Stimulated activated CD4-positive, alpha-beta T cell treated with anti-CD3 and anti-CD28 coated beads, TNF-alpha, amount 100 ng/mL, for 48 hours (primary cell): Measurements from ENCODE around the gene GATAD2A.
A peak's percentile ranks its signal among the peaks of the same experiment; 100 is the strongest.

Experiments
- DNase-seq, 3 donors: peaks; one replicate each; pipeline ENCODE4 v3.0.0-alpha.2; 2020; ENCODE audit warnings: low read depth in 3 of 3

Gene GATAD2A

DNA sequence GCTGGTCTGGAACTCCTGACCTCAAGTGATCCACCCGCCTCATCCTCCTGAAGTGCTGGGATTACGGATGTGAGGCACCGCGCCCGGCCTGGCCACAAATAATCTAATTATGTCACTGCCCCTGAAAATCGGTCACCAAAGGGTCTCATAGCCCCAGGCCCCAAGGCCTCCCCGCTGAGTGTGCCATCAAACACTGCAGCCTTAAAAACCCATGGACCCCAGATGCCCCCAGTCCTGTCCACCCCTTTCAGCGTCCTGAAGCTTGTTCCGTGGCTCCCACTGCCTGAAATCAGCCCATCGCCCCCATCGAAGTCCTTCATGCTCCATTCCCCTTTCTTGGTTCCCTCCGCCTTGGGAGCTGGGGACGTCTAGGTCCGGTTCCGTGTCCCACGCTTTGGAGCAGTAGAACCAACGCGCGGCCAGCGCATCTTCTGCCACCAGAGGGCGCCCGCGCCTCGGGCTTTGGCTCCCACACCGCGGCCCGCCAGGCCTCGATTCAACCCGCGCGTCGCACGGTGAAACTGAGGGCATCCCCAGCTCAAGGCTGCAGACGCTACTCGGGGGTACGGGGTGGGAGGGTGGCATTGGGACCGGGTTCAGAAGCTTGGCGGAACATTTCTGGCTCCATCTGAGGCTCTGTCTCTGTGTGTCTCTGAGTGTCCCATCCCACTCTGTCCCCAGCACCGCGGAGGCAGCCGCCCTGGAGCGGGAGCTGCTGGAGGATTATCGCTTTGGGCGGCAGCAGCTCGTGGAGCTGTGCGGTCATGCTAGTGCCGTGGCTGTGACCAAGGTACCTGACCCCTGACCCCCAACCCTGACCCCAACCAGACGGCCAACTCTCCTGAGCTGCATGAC is 126.7 kb downstream of the GATAD2A start:
- DNase-seq: peak; percentile 69 to 83 (median 82)

DNA sequence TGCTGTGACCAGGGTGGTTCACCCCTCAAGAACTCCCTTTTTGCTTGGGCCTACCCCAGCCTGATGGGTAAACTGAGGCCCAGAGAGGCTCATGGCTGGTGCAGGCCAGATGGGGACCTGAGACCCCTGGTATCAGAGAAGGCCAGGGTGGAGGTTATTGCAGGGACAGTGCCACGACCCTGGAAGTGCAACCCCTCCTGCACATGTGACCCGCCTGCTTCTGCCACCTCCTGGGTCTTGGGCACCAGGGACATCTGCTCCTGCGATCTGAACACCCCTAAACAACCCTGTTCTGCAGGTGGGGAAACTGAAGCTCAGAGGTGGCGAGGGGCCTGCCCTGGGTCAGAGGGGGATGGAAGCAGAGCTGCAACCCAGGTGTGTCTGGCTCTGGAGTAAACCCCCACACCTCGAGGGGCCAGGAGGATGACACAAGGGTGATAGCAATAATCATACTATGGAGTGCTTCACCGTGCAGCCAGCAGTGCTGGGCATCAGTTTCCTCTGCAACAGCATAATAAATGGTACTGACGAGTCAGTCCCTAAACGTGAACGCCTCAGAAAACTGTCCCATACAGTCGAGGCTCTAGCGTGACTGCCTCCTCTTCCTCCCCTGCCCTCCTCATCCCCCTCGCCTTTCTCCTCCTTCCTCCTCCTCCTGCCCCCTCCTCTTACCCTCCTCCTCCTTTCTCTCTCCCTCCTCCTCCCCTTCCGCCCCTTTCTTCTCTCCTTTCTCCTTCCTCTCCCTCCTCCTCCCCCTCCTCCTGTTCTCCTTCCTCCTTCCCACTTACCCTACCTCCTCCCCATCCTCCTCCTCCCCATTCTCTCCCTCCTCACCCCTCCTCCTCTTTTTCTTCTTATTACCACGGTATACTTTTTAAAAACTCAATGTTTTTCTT is 127.6 kb downstream of the GATAD2A start:
- DNase-seq: no peak

DNA sequence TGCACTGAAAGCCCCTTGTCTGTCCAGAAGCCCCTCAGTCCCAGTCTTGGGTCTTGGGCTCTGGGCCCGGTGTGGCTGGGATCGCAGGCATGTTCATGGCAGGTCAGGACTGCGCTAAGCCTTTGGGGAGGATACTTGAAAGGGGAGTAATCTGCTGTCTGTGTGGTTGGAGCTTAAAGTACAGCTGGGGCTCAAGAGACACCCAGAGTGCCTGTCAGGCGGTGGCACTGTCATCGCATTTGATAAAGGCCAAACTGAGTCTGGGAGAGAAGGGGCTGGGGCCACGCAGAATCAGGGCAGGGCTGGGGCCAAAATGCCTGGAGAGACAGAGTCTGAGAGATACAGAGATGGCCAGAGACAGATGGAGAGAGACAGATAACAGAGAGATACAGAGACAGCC is 128.4 kb downstream of the GATAD2A start:
- no peak for DNase-seq

DNA sequence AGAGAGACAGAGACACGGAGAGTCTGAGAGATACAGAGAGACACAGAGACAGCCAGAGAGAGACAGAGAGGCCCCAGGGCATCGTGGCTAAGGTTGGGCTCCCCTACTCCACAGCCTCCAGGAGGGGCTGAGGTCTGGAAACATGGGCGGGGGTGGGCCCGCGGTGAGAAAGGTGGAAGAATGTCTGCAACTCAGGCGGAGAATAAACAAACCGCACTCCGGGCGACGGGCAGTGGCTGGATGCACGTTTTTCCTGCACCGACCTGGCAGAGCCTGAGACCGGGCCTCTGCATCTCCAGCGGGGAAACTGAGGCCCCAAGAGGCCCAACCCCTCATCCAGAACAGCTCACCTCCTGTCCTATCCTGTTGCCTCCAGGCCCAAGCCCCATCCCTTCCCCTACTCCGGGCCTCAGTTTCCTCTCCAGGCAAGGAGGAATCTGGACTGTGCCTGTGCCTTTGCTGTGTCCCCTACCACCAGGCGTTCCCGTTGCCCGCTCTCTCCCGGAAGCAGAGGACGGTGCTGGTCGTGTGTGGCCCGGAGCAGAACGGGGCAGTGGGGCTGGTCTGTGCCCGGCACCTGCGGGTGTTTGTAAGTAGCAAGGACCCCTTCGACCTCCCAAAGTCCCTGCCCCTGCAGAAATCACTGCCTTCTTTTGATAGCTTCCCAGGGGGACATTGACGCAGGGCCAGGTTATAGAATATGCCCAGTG is 129.2 kb downstream of the GATAD2A start:
- no peak for DNase-seq

DNA sequence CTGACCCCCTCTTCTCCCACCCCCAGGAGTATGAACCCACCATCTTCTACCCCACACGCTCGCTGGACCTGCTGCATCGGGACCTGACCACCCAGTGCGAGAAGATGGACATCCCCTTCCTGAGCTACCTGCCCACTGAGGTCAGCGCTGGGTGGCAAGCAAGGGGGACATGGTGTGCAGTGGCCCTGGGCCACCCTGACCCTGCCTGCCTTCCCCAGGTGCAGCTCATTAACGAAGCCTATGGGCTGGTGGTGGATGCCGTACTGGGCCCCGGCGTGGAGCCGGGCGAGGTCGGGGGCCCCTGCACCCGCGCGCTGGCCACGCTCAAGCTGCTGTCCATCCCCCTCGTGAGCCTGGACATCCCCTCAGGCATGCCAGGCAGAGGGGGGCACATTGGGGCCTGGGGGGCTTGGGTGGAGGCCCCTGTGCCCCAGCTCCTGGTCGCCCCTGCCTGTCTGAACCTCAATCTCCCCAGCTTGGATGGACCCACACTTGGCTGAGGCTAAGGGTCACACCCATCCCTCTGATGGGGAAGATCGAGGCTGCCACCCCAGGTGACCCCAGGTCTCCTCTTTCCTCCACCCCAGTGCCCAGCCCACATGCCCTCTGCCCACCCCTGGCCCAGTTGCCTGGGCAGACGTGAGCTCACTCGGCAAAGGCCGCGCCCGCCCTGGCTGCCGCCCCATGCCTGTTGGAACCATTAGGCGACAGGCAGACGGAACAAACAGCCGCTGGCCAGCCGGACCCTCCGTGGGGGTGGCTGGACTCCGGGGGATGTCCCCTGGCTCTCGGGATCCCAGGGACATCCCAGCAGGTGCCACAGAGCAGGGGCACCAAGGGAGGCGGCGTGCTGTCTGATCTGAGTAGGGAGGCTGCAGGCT is 130.1 kb downstream of the GATAD2A start:
- no peak for DNase-seq

DNA sequence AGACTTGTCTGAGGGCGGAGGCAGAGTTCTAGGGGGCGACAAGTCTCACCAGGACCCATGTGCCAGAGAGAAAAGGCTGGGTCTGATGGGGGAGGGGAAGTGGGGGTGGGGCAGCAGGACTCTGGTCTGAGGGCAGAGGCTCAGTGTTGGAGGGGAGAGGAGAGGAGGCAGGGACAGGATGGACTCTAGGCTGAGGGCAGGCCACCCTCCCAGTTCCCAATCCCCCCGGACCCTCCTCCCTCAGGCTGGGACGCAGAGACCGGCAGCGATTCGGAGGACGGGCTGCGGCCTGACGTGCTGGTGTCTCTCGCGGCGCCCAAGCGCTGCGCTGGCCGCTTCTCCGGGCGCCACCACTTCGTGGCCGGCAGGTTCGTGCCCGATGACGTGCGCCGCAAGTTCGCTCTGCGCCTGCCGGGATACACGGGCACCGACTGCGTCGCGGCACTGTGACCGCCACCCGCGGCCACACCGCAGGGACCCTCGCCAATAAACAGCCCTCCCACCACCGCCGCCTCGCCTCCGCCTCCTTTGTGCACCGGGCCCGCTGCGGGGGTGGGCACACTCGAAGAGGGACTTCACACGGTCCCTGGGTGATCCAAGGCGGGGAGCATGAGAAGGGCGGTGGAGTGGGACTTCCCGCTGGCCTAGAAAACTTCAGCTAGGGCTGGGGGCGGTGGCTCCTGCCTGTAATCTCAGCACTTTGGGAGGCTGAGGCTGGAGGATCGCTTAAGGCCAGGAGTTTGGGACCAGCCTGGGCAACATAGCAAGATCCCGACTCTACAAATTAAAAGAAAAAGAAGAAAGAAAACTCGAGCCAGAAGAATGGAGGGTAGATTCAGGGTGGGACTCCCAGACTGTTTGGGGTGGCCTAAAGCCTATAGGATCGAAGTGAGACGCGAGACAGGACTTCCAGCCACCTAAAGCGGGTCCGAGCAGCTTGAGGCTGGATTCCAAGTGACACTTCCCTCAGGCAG is 131.9 kb downstream of the GATAD2A start:
- DNase-seq: no peak

DNA sequence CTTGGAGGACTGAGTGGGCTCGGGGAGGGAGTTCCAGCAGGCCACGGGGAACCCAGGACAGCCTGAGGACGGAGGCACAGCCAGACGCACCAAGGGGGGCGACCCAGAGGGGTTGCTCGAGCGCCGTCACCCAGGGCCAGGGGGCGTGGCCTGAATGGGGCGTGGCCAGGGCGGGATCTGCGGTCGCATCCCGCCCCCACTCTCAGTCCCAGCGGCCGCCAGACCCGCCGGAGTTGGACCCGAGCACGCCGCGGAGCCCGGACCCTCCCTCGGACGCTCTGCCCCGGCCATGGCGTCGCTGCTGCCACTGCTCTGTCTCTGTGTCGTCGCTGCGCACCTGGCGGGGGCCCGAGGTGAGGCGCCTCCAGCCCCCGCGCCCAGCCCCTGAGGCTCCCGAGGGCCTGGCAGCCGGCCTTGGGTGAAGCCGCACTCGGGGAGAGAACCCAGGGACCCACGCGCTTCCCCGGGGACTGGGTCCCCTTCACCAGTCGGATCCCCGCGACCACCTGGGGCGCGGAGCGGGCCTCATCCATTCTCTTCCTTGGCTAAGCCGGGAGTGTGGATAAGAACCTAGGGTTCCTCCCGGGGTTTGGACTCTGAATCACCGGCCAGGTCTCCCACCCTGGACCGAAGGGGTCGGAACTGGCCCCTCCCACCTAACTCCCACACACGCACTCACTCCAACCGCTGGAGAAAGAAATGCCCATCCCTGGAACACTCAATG is 132.7 kb downstream of the GATAD2A start, which contains the start of gene CILP2:
Gene CILP2 (plus strand): TSS at position 205 of the 724 bp plus-strand sequence. CDS start 85 bp downstream, at position 290.
- no peak for DNase-seq

DNA sequence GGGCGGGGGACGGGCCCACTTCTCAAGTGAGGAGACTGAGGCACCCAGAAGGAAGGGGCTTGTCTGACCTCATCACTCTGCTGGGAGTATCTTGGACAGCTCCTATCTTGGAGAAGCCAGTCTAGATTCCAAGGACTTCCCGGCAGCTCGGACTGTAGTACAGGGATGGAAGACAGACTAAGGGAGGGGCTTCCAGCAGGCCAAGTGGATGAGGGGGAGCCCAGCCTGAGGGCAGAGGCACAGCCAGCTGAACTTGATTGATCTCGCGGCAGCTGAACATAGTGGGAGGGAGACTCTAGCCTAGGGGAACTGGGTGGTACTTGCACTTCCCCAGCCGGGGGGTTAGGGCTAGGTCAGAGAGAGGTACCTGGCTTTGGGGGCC is 133.3 kb downstream of the GATAD2A start:
- no peak for DNase-seq

DNA sequence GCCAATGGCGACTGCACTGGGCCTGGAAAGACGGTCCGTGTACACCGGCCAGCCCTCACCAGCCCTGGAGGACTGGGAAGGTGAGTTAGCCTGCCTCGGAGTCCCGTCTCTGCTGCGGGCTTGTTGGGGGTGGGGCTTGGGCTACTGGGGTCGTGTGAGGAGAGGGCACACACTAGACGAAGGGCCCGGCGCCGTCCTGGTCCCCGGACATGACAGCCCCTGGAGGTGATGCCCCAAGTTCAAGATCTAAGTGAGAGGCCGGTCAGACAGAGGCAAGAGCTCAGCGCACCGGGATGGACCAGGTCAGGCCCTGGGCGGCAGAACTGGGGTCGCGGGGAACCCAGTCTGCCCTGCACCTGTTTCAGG is 134.2 kb downstream of the GATAD2A start:
- DNase-seq: no peak

DNA sequence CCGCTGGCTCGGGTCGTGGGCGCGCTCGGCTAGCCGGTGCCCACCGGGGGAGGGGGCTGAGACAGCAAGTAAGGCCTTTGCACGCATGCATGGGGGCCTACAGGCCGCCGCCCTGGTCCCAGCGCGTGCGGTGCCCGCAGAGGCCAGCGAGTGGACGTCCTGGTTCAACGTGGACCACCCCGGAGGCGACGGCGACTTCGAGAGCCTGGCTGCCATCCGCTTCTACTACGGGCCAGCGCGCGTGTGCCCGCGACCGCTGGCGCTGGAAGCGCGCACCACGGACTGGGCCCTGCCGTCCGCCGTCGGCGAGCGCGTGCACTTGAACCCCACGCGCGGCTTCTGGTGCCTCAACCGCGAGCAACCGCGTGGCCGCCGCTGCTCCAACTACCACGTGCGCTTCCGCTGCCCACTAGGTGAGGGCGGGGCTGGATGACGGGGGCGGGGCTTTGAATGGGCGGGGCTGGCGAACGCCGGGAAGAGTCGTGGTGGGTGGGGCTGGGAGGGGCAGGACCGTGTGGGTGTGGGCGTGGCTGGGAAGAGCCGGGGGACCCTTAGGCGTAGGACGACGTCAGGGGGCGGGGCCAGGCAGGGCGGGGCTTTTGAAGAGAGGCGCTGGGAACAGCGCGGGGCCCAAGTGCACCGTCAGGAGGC is 134.7 kb downstream of the GATAD2A start:
- peak; percentile 51 to 77 (median 74) for DNase-seq

DNA sequence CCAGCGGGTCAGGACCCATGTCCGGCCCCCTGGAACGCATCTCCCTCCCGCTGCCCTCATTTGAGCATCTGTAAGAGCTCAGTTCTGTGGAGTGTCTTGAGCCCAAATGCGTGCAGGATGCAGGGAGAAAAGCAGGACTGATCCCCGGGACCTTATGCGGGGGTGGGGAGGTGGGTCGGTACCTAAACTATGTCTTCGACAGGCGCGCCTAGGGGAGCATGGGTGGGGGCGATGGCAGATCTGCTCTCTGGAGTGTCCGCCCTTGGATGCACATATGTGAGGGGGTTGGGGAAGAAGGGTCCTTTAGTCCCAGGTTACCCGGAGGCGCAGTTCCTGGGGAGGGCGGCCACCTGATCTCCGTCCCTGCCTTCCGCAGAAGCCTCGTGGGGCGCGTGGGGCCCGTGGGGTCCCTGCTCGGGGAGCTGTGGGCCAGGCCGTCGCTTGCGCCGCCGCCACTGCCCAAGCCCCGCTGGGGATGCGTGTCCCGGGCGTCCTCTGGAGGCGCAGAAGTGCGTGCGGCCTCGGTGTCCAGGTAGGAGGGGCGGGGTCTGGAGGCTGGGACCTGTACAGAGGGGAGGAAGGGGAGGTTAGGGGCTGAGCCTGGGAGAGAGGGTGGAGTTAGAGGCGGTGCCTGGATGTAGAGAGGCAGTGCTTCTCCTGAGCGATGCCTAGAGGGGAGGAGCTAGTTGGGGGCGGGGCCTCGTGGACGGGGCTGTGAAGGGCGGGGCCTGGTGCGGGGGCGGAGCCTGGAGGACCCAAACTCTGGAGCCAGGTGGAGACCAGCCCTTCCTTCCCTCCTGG is 135.4 kb downstream of the GATAD2A start:
- DNase-seq: peak; percentile 58 to 90 (median 76)

DNA sequence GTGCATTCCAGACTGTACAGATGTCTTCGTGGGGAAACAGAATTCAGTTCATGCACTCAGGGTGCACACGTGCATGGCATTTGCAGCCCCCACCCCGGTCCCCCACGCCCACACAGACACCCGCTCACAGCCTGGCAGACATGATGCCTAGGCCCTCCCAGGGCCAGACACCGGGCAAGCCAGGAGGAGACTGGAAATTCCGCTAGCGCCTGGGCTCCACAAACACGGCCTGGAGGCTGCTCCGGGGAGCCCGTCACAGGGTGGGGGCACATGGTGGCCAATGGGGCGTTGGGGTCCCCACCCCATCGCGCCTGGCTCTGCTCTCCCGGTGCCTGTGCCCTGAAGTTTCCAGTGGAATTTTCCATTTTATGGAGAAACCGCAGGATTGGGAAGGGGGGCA is 136.1 kb downstream of the GATAD2A start:
- DNase-seq: no peak

DNA sequence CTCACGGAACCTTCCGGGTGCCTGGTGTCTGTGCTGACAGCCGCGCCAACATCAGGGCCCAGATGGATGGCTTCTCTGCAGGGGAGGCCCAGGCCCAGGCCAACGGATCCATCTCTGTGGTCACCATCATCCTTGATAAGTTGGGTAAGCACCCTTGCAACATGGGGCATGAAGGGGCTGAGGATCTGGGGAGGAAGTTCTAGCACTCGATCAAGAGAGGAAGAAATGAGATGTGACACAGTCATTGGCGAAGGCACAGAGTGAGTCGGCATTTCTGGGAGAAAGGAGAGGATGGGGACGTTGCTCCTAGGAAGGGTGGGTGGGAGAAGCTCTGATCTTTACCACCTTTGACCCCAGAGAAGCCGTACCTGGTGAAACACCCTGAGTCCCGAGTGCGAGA is 137.0 kb downstream of the GATAD2A start:
- DNase-seq: no peak

DNA sequence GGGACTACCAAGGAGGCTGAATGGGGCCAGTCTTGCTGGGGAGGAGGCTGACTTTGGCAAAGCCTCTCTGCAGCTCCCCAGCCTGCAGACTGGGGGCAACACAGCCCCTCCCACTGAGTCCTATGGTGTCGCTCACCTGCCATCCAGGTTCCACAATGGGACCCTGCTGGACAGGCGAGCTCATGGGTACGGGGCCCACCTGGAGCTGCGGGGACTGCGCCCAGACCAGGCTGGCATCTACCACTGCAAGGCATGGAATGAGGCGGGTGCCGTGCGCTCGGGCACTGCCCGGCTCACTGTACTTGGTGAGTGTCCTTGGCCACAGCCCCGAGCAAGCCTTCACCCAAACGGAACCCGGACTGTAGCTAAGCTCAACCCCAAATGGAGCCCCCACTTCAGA is 137.6 kb downstream of the GATAD2A start:
- DNase-seq: no peak

DNA sequence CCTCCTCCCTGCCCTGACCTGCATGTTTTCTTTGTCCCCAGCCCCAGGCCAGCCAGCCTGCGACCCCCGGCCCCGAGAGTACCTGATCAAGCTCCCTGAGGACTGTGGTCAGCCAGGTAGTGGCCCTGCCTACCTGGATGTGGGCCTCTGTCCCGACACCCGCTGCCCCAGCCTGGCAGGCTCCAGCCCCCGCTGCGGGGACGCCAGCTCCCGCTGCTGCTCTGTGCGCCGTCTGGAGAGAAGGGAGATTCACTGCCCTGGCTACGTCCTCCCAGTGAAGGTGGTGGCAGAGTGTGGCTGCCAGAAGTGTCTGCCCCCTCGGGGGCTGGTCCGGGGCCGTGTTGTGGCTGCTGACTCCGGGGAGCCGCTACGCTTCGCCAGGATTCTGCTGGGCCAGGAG is 138.2 kb downstream of the GATAD2A start:
- DNase-seq: no peak

DNA sequence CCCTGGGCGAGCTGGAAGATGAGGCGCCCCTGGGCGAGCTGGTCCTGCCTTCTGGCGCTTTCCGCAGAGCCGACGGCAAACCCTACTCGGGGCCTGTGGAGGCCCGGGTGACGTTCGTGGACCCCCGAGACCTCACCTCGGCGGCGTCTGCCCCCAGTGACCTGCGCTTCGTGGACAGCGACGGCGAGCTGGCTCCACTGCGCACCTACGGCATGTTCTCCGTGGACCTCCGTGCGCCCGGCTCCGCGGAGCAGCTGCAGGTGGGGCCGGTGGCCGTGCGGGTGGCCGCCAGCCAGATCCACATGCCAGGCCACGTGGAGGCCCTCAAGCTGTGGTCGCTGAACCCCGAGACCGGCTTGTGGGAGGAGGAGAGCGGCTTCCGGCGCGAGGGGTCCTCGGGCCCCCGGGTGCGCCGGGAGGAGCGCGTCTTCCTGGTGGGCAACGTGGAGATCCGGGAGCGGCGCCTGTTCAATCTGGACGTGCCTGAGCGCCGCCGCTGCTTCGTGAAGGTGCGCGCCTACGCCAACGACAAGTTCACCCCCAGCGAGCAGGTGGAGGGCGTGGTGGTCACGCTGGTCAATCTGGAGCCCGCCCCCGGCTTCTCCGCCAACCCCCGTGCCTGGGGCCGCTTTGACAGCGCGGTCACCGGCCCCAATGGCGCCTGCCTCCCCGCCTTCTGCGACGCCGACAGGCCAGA is 138.9 kb downstream of the GATAD2A start:
- no peak for DNase-seq

DNA sequence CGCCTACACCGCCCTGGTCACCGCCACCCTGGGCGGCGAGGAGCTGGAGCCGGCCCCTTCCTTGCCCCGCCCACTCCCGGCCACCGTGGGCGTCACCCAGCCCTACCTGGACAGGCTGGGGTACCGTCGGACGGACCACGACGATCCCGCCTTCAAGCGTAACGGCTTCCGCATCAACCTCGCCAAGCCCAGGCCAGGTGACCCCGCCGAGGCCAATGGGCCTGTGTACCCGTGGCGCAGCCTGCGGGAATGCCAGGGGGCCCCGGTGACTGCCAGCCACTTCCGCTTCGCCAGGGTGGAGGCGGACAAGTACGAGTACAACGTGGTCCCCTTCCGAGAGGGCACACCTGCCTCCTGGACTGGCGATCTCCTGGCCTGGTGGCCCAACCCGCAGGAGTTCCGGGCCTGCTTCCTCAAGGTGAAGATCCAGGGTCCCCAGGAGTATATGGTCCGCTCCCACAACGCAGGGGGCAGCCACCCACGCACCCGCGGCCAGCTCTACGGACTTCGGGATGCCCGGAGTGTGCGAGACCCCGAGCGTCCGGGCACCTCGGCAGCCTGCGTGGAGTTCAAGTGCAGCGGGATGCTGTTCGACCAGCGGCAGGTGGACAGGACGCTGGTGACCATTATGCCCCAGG is 139.6 kb downstream of the GATAD2A start:
- DNase-seq: no peak
